Astrocyte of the hippocampus (primary cell): ENCODE measurements around the gene HYAL3.
A peak's percentile ranks its signal among the peaks of the same experiment; 100 is the strongest.
"Not testable (repeated sequence)": the region's sequence is repeated elsewhere in the genome, so short reads cannot be mapped to it uniquely, and the experiment has no call there.

Experiments
- DNase-seq: peaks from one replicate; pipeline ENCODE4 v3.0.0; 2011; ENCODE audit warnings: low read depth, low spot score

Gene HYAL3

DNA sequence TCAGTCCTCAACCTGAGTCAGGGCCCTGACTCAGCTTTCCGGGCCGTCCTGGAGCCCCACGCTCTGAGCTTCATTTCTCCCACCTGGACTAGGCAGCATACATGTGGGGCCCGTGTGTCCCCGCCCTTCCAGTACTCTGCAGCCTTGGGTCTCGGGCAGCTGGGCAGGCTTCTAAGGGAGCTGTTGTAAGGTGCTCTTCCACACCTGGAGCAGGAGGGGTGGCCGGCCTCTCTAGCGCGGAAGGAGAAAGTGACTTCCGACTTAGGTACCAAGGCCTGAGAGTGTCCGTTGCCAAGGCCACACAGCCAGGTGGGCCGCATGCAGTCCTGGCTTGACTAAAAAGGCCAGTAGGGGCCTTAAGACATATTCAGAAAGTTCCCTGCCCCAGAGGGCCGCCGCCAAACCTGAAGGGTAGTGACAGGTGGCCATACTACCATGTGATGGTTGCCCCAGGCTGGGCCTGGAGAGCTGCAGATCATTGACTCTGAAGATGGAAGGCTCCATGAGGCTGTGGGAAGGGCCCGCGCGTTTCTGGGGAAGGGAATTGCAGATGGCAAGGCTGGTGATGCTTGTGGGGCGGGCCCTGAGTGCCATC lies 39.7 kb downstream of the HYAL3 start:
- DNase-seq: no peak

DNA sequence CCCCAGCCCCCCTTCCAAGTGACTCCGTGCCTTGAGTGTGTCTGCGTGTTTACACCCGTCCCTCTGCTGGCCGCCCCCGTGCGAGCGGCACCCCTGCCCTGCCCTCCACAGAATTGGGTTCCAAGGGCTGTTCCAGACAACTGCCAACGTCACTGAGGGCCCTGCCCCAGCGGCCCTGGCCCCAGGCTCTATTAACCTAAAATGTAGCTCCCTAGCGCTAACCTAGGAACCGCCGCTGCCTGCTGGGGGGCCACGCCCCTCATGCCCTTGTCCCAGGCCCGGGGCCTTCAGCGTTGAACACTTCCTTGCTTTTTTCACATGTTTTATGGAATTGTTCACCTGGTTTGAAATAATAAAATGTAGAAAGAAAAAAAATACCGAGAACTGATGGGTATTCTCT lies 40.2 kb downstream of the HYAL3 start:
- DNase-seq: no peak

DNA sequence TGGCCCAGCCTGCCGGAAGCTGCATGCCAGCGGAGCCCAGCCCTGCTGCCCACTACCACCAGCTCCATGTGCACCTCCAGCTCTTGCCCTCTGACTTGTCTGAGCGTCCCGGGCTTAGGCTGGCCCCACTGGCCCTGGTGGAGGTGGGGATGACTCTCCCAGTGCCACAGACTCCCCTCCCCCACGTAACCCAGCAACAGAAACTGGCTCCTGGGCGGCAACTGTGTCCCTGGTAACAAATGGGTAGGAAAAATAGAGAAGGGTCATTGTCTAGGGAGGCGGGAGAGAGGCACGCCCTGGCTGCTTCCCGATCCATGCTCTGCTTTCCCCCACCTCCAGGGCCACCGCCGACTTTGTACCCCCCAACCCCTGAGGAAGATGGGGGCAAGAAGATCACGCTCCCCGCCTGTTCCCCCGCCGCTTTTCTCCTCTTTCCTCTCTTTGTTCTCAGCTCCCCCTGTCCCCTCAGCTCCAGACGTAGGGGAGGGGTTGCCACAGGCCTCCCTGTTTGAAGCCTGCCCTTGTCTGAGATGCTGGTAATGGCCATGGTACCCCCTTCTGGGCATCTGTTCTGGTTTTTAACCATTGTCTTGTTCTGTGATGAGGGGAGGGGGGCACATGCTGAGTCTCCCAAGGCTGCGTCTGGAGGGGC lies 41.0 kb downstream of the HYAL3 start:
- no peak for DNase-seq

DNA sequence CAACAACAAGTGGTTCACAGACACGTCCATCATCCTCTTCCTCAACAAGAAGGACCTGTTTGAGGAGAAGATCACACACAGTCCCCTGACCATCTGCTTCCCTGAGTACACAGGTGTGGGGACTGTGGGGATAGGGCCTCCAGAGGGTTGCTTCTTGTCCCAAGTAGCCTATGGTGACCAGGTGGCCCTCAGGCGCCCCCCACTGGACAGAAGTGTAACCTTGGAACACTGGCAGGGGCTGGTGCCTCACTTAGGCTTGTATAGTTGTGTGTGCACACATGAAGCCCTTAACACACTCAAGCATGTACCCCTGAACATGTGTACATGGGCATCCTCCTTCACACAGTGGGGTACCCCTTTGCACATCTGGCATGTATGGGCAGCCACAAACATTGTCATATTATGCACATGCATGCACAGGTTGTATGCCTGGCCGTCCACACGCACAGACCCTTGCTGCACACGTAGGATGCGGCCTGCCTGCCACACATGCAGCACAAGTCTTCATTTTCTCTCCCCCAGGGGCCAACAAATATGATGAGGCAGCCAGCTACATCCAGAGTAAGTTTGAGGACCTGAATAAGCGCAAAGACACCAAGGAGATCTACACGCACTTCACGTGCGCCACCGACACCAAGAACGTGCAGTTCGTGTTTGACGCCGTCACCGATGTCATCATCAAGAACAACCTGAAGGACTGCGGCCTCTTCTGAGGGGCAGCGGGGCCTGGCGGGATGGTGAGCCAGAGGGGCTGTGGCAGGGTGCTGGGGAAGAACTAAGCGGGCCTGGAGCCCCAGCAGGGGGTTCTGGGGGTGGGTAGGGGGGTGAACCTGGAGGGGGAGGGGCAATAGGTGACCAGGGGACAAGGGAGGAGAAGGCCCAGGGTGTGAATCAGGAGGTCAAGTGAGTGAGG lies 42.0 kb downstream of the HYAL3 start:
- DNase-seq: peak; percentile 65

DNA sequence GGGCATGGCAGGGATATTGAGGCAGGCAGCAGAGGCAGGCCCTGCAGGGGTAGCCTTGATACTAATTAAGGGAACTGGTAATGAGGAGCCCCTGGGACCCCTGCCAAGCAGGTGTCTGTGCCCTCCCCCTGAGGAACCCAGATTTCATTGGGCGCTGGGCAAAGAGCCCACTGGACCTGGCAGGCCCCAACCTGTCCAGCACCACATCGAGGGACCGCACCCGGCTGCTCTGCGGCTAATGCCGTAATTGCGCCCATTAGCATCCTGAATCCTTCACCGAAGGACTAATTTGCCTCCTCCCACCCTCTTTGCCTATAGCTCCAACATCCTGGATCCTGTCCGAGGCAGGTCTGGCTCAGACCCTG lies 44.0 kb downstream of the HYAL3 start:
- DNase-seq: no peak

DNA sequence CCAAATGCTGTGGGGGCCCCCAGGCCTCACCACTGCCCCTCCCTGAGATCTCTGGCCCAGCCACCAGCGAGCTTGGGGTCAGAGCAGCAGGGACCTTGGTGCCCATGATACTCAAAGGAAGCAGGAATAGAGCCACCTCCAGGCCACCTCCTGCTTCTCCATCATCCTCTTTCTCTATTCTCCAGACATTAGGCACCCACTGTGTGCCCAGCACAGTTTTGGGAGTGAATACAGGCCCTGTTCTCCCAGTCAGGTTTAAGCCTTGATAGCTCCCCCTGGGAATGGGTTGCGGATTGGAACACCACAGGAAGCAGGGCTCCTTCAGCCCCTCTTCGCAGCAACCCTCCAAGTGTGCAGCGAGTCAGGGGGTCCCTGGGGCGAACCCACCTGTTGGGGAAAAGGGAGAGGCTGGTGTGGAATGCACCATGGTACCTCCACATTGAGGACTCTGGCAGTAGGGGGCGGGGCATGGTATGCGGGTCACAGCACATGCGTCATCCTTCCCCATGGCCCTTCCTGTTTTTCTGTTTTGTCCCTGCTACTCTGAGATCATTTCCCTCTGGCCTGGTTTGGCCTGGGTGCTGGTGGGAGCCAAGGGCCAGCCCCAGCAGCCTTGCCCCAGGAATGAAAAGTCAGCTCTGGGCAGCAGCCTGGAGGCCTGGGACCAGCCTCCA lies 44.5 kb downstream of the HYAL3 start:
- DNase-seq: no peak

DNA sequence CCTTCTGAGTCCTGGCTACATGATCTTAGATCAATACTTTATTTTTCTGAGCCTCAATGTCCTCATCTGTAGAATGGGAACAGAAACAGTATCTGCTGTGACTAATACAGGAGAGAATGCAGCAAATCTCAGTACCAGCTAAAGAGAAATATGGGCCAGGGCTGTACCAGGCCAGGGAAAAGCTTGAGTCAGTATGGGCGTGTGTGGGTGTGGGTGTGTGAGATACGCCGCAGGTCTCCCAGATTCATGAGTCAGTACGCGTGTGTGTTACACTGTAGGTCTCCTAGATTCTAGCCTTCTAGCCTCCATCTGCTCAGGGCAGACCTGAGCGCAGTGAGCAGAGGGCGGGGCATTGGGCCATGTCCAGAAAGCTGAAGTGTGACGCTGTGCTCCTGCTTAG lies 48.0 kb downstream of the HYAL3 start:
- peak; percentile 79 for DNase-seq

DNA sequence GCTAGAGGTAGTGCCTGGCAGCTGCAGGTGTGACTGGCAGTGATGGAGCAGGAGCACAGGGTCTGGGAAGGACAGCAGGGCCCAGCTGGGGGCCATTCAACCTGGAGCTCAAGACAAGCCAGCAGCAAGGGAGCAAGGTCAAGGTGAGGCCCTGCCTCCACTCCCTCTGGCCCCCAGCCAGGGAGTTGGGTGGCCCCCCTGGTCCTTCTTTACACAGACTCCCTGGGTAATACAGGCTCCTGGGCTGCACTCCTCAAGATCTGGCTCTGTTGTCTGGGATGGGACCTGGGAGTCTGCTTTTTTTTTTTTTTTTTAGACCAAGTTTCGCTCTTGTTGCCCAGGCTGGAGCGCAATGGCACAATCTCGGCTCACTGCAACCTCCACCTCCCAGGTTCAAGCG lies 48.7 kb downstream of the HYAL3 start:
- no peak for DNase-seq

DNA sequence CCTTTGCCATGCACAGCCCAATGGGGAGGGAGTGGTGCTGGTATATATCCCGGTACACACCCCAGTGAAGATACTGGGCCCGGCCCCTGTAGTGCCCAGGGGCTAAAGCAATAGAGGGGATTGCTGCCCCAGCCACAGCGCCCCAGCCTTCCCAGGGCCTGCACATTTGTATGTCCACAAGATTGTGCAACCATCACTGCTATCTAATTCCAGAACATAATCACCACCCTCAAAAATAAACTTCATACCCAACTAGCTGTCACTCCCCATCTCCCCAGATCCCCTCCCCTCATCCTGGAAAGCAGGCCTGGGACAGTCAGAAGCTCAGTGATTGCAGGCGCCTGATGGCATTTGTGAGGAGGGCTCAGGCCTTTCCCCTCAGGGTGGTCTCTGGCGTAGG lies 49.7 kb downstream of the HYAL3 start:
- DNase-seq: no peak

DNA sequence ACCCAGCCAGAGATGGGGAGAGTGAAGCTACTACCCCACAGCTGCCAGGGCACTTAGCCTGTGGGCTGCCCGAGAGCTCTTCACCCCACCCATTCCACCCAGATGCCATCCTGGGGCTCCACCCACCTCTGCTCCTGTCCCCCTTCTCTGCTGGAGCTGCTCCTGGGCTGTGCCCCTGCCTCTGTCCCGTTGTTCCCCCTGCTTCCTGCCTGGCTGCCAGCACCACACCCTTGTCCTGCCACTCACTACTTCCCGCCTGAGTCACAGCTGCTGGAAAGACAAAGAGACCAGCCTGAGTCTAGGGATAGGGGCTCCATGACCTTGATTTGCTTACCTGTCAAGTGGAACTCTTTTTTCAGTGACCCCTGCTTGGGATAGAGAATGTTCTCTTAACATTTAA lies 50.8 kb downstream of the HYAL3 start:
- DNase-seq: peak; percentile 54

DNA sequence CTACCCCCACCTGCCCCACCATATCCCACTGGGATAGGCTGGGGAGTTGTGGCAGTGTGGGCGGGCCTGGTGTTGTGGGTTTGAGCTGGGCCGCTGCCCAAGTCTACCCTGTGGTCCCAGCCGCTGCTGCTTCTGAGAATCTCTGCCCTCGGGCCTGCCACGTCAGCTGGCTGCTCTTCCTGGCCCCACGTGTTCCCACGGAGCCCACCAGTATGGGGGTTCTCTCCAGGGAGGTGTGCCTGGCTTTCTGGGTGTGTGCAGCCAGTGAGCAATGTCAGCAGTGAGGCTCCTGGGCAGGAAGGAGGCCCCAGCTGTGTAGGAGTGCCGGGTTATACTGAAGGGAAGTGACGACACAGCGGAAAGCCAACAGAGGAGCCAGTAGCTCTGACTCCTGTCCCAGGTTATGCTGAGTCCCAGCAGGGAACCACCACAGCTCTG lies 52.7 kb downstream of the HYAL3 start:
- peak; percentile 92 for DNase-seq

DNA sequence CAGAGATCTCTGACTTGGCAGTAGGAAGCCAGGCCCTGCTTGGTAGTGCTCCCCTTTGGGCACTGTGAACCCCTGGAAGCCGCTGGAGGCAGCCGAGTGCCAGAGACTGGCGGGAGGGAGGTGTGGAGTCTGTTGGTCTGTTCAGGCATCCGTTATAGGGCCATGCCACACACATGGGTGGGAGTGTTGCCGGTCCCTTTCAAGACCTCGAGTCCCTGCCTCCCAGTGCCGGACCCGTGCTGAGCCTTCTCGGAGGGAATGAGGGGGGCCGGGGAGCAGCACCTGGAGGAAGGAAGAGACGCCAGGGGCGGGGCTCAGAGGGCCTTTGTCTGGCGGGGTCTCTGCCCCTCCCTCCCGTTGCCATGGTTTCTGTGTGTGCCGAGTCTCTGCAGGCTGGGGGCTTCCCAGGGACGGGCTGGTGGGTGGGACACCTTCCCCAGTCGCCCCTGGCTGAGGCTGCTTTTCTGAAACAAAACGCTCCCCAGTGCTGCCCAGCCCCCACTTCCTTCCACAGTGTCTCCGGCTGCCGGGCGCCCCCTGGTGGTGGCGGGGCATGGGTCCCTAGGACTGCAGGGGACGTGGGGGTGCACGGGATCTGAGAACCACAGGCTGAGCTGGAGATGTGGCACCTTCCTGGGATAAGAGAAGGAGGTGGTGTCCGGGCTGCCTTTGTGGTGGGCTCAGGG lies 53.2 kb downstream of the HYAL3 start:
- peak; percentile 97 for DNase-seq

DNA sequence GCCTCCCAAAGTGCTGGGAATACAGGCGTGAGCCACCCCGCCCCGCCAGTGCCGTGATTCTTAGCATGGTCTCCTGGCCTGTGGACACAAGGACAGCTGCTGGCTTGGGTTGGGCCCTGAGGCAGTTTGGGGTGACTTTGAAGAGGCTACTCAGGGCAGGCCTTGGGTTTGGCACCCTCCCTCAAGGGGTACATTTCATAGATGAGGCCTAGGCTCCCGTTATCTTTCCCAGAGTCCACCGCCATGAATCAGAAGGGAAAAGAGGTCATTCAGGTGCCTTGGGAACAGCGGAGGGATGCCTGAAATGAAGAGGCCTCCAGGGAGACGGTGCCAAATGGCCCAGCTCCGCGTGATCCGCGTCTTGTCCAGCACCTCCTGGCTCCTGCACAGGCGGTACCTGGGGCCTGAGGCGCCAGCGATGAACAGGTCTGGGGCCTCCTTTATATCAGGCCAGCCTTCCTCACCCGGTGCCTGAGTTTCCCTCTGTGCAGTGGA lies 53.9 kb downstream of the HYAL3 start:
- DNase-seq: no peak

DNA sequence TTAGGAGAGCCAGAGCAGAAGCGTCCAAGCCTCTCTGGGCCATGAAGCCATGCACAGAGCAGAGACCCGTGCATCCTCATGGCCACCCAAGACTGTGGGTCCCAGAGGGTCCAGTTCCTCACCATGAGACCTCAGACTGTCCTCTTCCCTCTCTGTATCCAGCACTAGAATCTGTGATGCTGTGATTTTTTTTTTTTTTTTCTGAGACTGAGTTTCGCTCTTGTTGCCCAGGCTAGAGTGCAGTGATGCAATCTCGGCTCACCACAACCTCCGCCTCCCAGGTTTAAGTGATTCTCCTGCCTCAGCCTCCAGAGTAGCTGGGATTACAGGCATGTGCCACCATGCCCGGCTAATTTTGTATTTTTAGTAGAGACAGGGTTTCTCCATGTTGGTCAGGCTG lies 54.4 kb downstream of the HYAL3 start:
- DNase-seq: not testable (repeated sequence)

DNA sequence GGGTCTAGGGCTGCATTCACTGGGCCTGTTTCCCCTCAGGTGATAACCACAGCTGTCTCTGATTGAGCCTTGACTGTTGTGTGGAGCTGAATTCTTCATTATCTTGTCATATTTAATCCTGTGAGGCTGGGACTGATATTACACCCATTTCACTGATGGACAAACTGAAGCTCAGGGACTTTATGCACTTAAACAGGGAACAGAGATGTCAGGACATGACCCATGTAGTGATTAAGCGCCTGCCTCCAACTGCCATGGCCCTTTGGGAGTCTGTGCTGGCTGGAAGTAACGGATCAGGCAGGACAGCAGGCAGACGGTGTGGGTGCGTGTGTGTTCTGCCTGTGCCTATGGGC lies 55.7 kb downstream of the HYAL3 start:
- DNase-seq: no peak

DNA sequence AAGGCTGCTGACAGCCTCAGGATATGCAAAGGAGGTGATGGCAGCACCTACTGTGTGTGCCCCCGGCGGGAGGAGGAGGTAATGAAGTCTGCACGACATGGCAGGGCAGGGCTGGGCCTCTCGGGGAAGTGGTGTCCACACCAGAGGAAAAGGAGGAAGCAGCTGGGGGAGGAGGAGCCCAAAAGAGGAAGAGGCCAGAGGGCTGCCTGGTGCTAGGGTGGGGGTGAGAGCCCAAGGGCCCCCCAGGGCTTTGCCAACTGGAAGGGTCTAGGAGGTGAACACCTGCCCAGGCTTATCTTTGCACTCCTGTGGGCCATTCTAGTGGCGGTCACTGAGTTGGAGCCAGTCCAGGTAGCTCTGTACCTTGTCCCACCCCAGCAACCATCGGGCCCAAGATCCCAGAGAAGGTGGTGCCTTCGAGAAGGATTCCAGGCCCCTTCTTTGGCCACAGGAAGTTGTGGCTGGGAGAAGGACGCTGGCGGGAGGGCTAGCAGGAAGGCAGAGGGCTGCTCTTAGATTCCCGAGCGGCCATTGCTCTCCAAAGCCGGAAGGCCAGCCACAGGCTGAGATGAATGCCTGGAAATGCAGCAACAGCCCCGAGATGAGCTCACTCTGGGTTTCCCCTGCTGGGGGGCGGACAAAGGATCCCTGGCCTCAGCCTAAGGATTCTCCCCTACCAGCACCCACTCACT lies 56.2 kb downstream of the HYAL3 start:
- DNase-seq: peak; percentile 71
